ENCODE results near the gene SIK2. TPM values are rescaled to one million over a fixed set of nuclear protein-coding genes. Genes with fewer than 3 reads are reported as not detected.
A peak's percentile ranks its signal among the peaks of the same experiment; 100 is the strongest.

The SIK2 gene
- total RNA-seq, 1 donor from 2014 or later: 14.3 TPM

DNA sequence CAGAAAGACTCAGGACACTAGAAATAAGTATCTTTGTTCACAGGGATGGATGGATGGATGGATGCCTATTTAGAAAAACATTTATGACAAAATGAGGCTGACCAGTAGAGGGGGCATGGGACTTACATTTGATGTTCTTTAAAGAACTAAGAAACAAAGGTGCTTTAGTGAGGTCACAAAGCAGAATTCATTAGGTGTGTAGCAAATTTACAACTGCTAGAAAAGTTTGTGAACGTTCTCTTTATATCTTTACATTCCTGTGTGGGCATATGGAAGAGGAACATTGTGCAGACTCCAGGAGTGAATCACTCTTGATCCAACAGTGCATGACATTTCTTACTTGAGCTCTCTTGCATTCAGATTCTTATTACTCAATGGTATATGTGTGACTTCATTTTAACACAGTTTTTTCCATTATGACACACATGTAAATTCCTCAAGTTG, 15.8 kb upstream of the SIK2 start:
- H3K4me3 ChIP-seq (ENCODE audit: insufficient read depth, low read depth, low read length): no peak overlapping the region
- Mint-ChIP-seq H3K36me3 (ENCODE audit: low read depth, unreplicated experiment) (no peaks in the 10 kb centered on the region), H3K27me3 (ENCODE audit: low read depth, unreplicated experiment) (peaks cover 2% of the 10 kb centered on the region), H3K27ac (ENCODE audit: unreplicated experiment) (no peak overlapping the region), H3K9me3 (ENCODE audit: unreplicated experiment) (peaks cover 4% of the 10 kb centered on the region), H3K4me3 (ENCODE audit: unreplicated experiment) (no peak overlapping the region), H3K4me1 (ENCODE audit: low read depth, unreplicated experiment) (no peaks in the 10 kb centered on the region)
- H3K4me1 ChIP-seq (ENCODE audit: insufficient read depth, low read length): peaks cover 7% of the 10 kb centered on the region
- H3K4me2 ChIP-seq (ENCODE audit: low read length): no peak overlapping the region
- H3K36me3 ChIP-seq (ENCODE audit: insufficient read depth, low read length): no peaks in the 10 kb centered on the region
- H4K20me1 ChIP-seq (ENCODE audit: insufficient read depth, low read length): no peaks in the 10 kb centered on the region
- no peak for TF ChIP-seq EZH2 (IDR thresholded peaks at IDR 0.05; ENCODE audit: insufficient read depth, low read length)
- TF ChIP-seq, protein P1, sequence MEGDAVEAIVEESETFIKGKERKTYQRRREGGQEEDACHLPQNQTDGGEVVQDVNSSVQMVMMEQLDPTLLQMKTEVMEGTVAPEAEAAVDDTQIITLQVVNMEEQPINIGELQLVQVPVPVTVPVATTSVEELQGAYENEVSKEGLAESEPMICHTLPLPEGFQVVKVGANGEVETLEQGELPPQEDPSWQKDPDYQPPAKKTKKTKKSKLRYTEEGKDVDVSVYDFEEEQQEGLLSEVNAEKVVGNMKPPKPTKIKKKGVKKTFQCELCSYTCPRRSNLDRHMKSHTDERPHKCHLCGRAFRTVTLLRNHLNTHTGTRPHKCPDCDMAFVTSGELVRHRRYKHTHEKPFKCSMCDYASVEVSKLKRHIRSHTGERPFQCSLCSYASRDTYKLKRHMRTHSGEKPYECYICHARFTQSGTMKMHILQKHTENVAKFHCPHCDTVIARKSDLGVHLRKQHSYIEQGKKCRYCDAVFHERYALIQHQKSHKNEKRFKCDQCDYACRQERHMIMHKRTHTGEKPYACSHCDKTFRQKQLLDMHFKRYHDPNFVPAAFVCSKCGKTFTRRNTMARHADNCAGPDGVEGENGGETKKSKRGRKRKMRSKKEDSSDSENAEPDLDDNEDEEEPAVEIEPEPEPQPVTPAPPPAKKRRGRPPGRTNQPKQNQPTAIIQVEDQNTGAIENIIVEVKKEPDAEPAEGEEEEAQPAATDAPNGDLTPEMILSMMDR (IDR thresholded peaks at IDR 0.05; ENCODE audit: insufficient read depth, low read depth, low read length): peak; percentile 57
- H3K79me2 ChIP-seq (ENCODE audit: insufficient read depth, low read length): no peaks in the 10 kb centered on the region
- FAIRE-seq (peak; percentile 84), DNase-seq (ENCODE audit: low read depth) (peak; percentile 40)
- H3K9me3 ChIP-seq (ENCODE audit: insufficient read depth, low read depth, low read length): no peaks in the 10 kb centered on the region
- H2AFZ ChIP-seq (ENCODE audit: low read depth, low read length): no peak overlapping the region
- no peaks in the 10 kb centered on the region for H3K27me3 ChIP-seq (ENCODE audit: insufficient read depth, low read length)
- no peak overlapping the region for H3K9ac ChIP-seq (ENCODE audit: low read length)
- H3K27ac ChIP-seq (ENCODE audit: low read depth, low read length): no peak overlapping the region

DNA sequence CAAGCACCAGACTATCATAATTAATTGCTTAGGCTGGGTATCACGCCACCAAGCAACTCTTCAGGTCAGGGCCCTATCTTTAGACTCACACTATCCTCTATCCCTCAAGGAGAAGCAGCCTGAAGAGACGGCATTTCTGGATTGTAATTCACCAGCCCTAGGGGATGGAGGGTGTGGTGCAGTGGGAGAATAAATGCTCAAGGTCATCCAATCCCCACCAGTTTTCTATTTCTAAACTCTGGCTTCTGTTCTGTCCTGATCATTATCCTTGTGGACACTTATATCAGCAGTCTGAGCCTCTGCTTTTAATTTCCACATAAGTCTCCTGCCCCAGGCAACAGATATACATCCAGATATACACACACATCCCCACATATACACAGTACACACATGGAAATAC, 13.1 kb upstream of the SIK2 start:
- peaks cover 4% of the 10 kb centered on the region for H3K9me3 Mint-ChIP-seq (ENCODE audit: unreplicated experiment)
- Histone ChIP-seq H3K27ac (ENCODE audit: low read depth, low read length) (no peak overlapping the region), H3K4me2 (ENCODE audit: low read length) (no peak overlapping the region), H3K4me3 (ENCODE audit: insufficient read depth, low read depth, low read length) (no peak overlapping the region), H2AFZ (ENCODE audit: low read depth, low read length) (no peak overlapping the region), H3K79me2 (ENCODE audit: insufficient read depth, low read length) (no peaks in the 10 kb centered on the region), H3K4me1 (ENCODE audit: insufficient read depth, low read length) (peaks cover 7% of the 10 kb centered on the region), H3K36me3 (ENCODE audit: insufficient read depth, low read length) (no peaks in the 10 kb centered on the region), H3K9me3 (ENCODE audit: insufficient read depth, low read depth, low read length) (no peaks in the 10 kb centered on the region), H4K20me1 (ENCODE audit: insufficient read depth, low read length) (no peaks in the 10 kb centered on the region), H3K9ac (ENCODE audit: low read length) (no peak overlapping the region), H3K27me3 (ENCODE audit: insufficient read depth, low read length) (no peaks in the 10 kb centered on the region)
- no peaks in the 10 kb centered on the region for H3K36me3 Mint-ChIP-seq (ENCODE audit: low read depth, unreplicated experiment)
- TF ChIP-seq EZH2 (IDR thresholded peaks at IDR 0.05; ENCODE audit: insufficient read depth, low read length): no peak
- TF ChIP-seq, protein P1 (IDR thresholded peaks at IDR 0.05; ENCODE audit: insufficient read depth, low read depth, low read length): no peak
- DNase-seq (ENCODE audit: low read depth): no peak
- FAIRE-seq: no peak
- no peak overlapping the region for H3K27ac Mint-ChIP-seq (ENCODE audit: unreplicated experiment)
- no peaks in the 10 kb centered on the region for H3K4me1 Mint-ChIP-seq (ENCODE audit: low read depth, unreplicated experiment)
- H3K27me3 Mint-ChIP-seq (ENCODE audit: low read depth, unreplicated experiment): peaks cover 2% of the 10 kb centered on the region
- no peak overlapping the region for H3K4me3 Mint-ChIP-seq (ENCODE audit: unreplicated experiment)

DNA sequence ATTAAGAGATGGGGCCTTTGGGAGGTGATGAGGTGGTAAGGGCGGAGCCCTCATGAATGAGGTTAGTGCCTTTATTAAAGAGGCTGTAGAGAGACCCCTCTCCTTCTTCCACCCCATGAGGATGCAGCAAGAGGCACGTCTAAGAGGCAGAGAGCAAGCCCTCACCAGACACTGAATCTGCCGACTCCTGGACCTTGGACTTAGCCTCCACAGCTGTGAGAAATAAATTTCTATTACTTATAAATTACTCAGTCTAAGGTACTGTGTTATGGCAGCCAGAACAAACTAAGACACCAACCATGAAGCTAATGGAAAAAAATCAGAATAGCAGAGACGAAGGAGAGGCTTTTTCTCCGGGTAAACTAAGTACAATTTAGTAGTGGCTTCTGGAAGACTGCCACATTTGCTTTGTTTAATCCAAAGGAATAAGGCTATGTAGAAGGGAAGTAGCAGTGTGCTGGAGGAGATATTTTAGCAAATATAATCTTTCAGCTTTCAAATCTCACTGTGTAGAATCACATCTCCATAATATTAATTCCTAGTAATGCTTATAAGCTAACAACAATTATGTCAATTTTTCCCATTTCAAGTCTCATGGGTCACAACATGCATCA, 12.3 kb upstream of the SIK2 start:
- FAIRE-seq (no peak), DNase-seq (ENCODE audit: low read depth) (no peak)
- H3K27me3 Mint-ChIP-seq (ENCODE audit: low read depth, unreplicated experiment): peaks cover 2% of the 10 kb centered on the region
- H3K36me3 ChIP-seq (ENCODE audit: insufficient read depth, low read length): no peaks in the 10 kb centered on the region
- peaks cover 4% of the 10 kb centered on the region for H3K9me3 Mint-ChIP-seq (ENCODE audit: unreplicated experiment)
- no peaks in the 10 kb centered on the region for H3K27me3 ChIP-seq (ENCODE audit: insufficient read depth, low read length)
- no peaks in the 10 kb centered on the region for H3K79me2 ChIP-seq (ENCODE audit: insufficient read depth, low read length)
- H3K4me2 ChIP-seq (ENCODE audit: low read length): no peak overlapping the region
- TF ChIP-seq, protein P1 (IDR thresholded peaks at IDR 0.05; ENCODE audit: insufficient read depth, low read depth, low read length): no peak
- TF ChIP-seq EZH2 (IDR thresholded peaks at IDR 0.05; ENCODE audit: insufficient read depth, low read length): no peak
- H2AFZ ChIP-seq (ENCODE audit: low read depth, low read length): no peak overlapping the region
- H3K4me1 Mint-ChIP-seq (ENCODE audit: low read depth, unreplicated experiment): no peaks in the 10 kb centered on the region
- H3K9ac ChIP-seq (ENCODE audit: low read length): no peak overlapping the region
- no peak overlapping the region for H3K27ac Mint-ChIP-seq (ENCODE audit: unreplicated experiment)
- H3K4me1 ChIP-seq (ENCODE audit: insufficient read depth, low read length): peaks cover 7% of the 10 kb centered on the region
- no peak overlapping the region for H3K27ac ChIP-seq (ENCODE audit: low read depth, low read length)
- H3K9me3 ChIP-seq (ENCODE audit: insufficient read depth, low read depth, low read length): no peaks in the 10 kb centered on the region
- H3K36me3 Mint-ChIP-seq (ENCODE audit: low read depth, unreplicated experiment): no peaks in the 10 kb centered on the region
- H3K4me3 ChIP-seq (ENCODE audit: insufficient read depth, low read depth, low read length): no peak overlapping the region
- no peak overlapping the region for H3K4me3 Mint-ChIP-seq (ENCODE audit: unreplicated experiment)
- H4K20me1 ChIP-seq (ENCODE audit: insufficient read depth, low read length): no peaks in the 10 kb centered on the region
